Neural cell (in vitro differentiated cells): ENCODE results near the gene TFDP2. TPM values are rescaled to one million over a fixed set of nuclear protein-coding genes. Genes with fewer than 3 reads are reported as not detected.

Experiments used
- H2AFZ ChIP-seq: fragments of 200-600, 300-800 bp; sonication (generic), shearing (Covaris generic); 2 replicates; pipeline ENCODE4 v1.6.0; 2014; ENCODE audit warnings: low read depth, mild to moderate bottlenecking, antibody characterized with exemption, low read length, moderate library complexity
- H3F3A ChIP-seq: fragments of 200-600 bp; shearing (Covaris generic); 2 replicates; pipeline ENCODE4 v1.6.1; 2016; ENCODE audit warnings: mild to moderate bottlenecking, moderate library complexity, mixed read lengths, antibody characterized with exemption, low read length; ENCODE audit not compliant: insufficient read depth, poor library complexity, severe bottlenecking
- H3K27ac ChIP-seq: fragments of 200-600, 300-800 bp; sonication (generic), shearing (Covaris generic); 2 replicates; pipeline ENCODE4 v1.5.1; 2014; ENCODE audit warnings: mild to moderate bottlenecking, low read length, moderate library complexity
- H3K27me3 ChIP-seq: fragments of 300-800, 200-600 bp; sonication (generic), shearing (Covaris generic); 2 replicates; pipeline ENCODE4 v1.6.0; 2014; ENCODE audit warnings: mild to moderate bottlenecking, low read depth, low read length, moderate library complexity; ENCODE audit not compliant: insufficient read depth
- H3K36me3 ChIP-seq: fragments of 300-800, 200-600 bp; sonication (generic), shearing (Covaris generic); 2 replicates; pipeline ENCODE4 v1.5.1; 2014; ENCODE audit warnings: mild to moderate bottlenecking, antibody characterized with exemption, low read length, moderate library complexity; ENCODE audit not compliant: insufficient read depth
- H3K4me2 ChIP-seq: fragments of 300-800, 200-600 bp; sonication (generic), shearing (Covaris generic); 2 replicates; pipeline ENCODE4 v1.6.0; 2014; ENCODE audit warnings: mild to moderate bottlenecking, low read length
- H3K4me3 ChIP-seq: fragments of 300-800, 200-600 bp; sonication (generic), shearing (Covaris generic); 2 replicates; pipeline ENCODE4 v1.5.1; 2014; ENCODE audit warnings: mild to moderate bottlenecking, low read length, moderate library complexity
- H3K79me2 ChIP-seq: fragments of 200-600 bp; shearing (Covaris generic); replicated peaks from 2 replicates; pipeline ENCODE4 v1.6.0; 2014; ENCODE audit warnings: mild to moderate bottlenecking, low read length, moderate library complexity; ENCODE audit not compliant: insufficient read depth
- H3K9ac ChIP-seq: fragments of 300-800, 200-600 bp; sonication (generic), shearing (Covaris generic); 2 replicates; pipeline ENCODE4 v1.6.1; 2016; ENCODE audit warnings: mild to moderate bottlenecking, low read length, mixed read lengths
- H3K9me2 ChIP-seq: fragments of 200-600 bp; shearing (Covaris generic); 2 replicates; pipeline ENCODE4 v1.6.1; 2016; ENCODE audit warnings: mild to moderate bottlenecking, low read length, mixed read lengths; ENCODE audit not compliant: insufficient read depth
- H3K9me3 ChIP-seq: fragments of 200-600, 300-800 bp; sonication (generic), shearing (Covaris generic); 2 replicates; pipeline ENCODE4 v1.6.1; 2016; ENCODE audit warnings: mild to moderate bottlenecking, mixed run types, low read length, moderate library complexity, mixed read lengths
- H4K20me1 ChIP-seq: fragments of 200-600 bp; shearing (Covaris generic); 2 replicates; pipeline ENCODE4 v1.6.1; 2016; ENCODE audit warnings: mild to moderate bottlenecking, mixed run types; ENCODE audit not compliant: insufficient read depth
- CTCF ChIP-seq: fragments of 450-650 bp; IDR thresholded peaks from 2 replicates; pipeline ENCODE4 v1.5.1; 2014; ENCODE audit warnings: antibody characterized with exemption, mild to moderate bottlenecking, moderate library complexity; ENCODE audit not compliant: poor library complexity, severe bottlenecking
- EP300 ChIP-seq: fragments of 450-650 bp; conservative IDR thresholded peaks from 2 replicates; pipeline ENCODE4 v1.6.1; 2014; ENCODE audit warnings: antibody characterized with exemption, mild to moderate bottlenecking, moderate library complexity; ENCODE audit not compliant: poor library complexity, severe bottlenecking
- EZH2 ChIP-seq: fragments of 200-600, 300-800 bp; shearing (Covaris generic), sonication (generic); IDR thresholded peaks from 2 replicates; pipeline ENCODE4 v1.6.1; 2014; ENCODE audit warnings: antibody characterized with exemption, low read length, borderline replicate concordance, mild to moderate bottlenecking; ENCODE audit not compliant: insufficient read depth, poor library complexity, severe bottlenecking
- MXI1 ChIP-seq: fragments of 450-650 bp; conservative IDR thresholded peaks from 2 replicates; pipeline ENCODE4 v1.6.1; 2014; ENCODE audit warnings: antibody characterized with exemption, mild to moderate bottlenecking; ENCODE audit not compliant: poor library complexity, severe bottlenecking
- POLR2AphosphoS5 ChIP-seq: IDR thresholded peaks from 2 replicates; pipeline ENCODE4 v1.6.1; 2012
- RAD21 ChIP-seq: fragments of 450-650 bp; conservative IDR thresholded peaks from 2 replicates; pipeline ENCODE4 v1.6.1; 2014; ENCODE audit warnings: antibody characterized with exemption, mild to moderate bottlenecking, moderate library complexity
- REST ChIP-seq: IDR thresholded peaks from 2 replicates; pipeline ENCODE4 v1.6.1; 2012; ENCODE audit warnings: borderline replicate concordance
- SMC3 ChIP-seq: fragments of 450-650 bp; conservative IDR thresholded peaks from 2 replicates; pipeline ENCODE4 v1.6.1; 2014; ENCODE audit warnings: antibody characterized with exemption, mild to moderate bottlenecking, moderate library complexity; ENCODE audit not compliant: poor library complexity
- TAF1 ChIP-seq: IDR thresholded peaks from 2 replicates; pipeline ENCODE4 v1.6.1; 2012; ENCODE audit warnings: low read depth
- polyA plus RNA-seq: library from polyadenylated mRNA; depleted of rRNA; stranded (reverse); fragments of >200 nt; gene quantifications from 2 replicates; pipeline ENCODE4 v1.2.3, GENCODE V29; 2014

Gene TFDP2
- polyA plus RNA-seq, 1 donor from 2014 or later = 17.0 TPM

GRCh38 chr3:142134799-142135325 is 14.5 kb downstream of the TFDP2 start:
- Histone ChIP-seq H3K9ac (no peak overlapping the region), H3K9me3 (no peaks in the 10 kb centered on the region), H3K27ac (no peak overlapping the region), H3K27me3 (no peaks in the 10 kb centered on the region), H3F3A (no peaks in the 10 kb centered on the region), H3K36me3 (no peaks in the 10 kb centered on the region), H3K9me2 (no peaks in the 10 kb centered on the region), H3K79me2 (no peaks in the 10 kb centered on the region), H3K4me2 (no peak overlapping the region), H4K20me1 (no peaks in the 10 kb centered on the region), H2AFZ (no peak overlapping the region), H3K4me3 (no peak overlapping the region)
- no peak for TF ChIP-seq MXI1
- TF ChIP-seq SMC3 = no peak
- no peak for TF ChIP-seq POLR2AphosphoS5
- TF ChIP-seq CTCF = no peak
- TF ChIP-seq TAF1 = no peak
- TF ChIP-seq EZH2 = no peak
- no peak for TF ChIP-seq RAD21
- no peak for TF ChIP-seq EP300
- no peak for TF ChIP-seq REST

GRCh38 chr3:142129516-142130171 is 19.7 kb downstream of the TFDP2 start:
- Histone ChIP-seq H3K36me3 (no peaks in the 10 kb centered on the region), H4K20me1 (no peaks in the 10 kb centered on the region), H3K27me3 (no peaks in the 10 kb centered on the region), H3K79me2 (no peaks in the 10 kb centered on the region), H3K27ac (no peak overlapping the region), H2AFZ (no peak overlapping the region), H3F3A (no peaks in the 10 kb centered on the region), H3K9me3 (no peaks in the 10 kb centered on the region), H3K4me2 (no peak overlapping the region), H3K4me3 (no peak overlapping the region), H3K9ac (no peak overlapping the region), H3K9me2 (no peaks in the 10 kb centered on the region)
- TF ChIP-seq POLR2AphosphoS5 = no peak
- TF ChIP-seq MXI1 = no peak
- no peak for TF ChIP-seq REST
- no peak for TF ChIP-seq SMC3
- TF ChIP-seq EZH2 = no peak
- TF ChIP-seq EP300 = no peak
- no peak for TF ChIP-seq RAD21
- no peak for TF ChIP-seq TAF1
- no peak for TF ChIP-seq CTCF
